IPS DF 19.7 (cell line): ENCODE data around the gene ITGA4.

Source experiments
- DNase-seq: peaks from one replicate; pipeline ENCODE4 v3.0.0-alpha.2; 2013; ENCODE audit warnings: low read depth, low spot score

Gene ITGA4

DNA sequence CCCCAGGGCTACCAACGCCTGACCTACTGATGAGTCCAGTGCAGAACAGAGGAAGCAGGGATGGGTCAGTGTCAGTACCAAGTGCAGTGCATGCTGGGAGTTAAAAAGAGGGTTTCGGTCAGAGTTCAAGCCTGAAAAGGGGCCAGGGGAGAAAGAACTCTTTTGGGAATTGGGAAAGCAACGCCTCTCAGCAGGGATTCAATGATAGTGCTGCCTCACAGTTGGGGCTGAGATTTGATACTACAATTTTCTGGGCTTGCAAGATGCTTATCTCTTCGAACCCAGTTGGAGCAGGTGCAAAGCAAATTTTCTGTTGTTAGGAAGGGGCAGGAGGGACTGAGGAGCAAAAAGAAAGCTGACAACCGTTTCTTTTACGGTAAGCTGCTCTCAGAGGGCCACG is 117.1 kb downstream of the ITGA4 start:
- DNase-seq: no peak

GRCh38 chr2:181575024-181575649 is 118.0 kb downstream of the ITGA4 start:
- no peak for DNase-seq

DNA sequence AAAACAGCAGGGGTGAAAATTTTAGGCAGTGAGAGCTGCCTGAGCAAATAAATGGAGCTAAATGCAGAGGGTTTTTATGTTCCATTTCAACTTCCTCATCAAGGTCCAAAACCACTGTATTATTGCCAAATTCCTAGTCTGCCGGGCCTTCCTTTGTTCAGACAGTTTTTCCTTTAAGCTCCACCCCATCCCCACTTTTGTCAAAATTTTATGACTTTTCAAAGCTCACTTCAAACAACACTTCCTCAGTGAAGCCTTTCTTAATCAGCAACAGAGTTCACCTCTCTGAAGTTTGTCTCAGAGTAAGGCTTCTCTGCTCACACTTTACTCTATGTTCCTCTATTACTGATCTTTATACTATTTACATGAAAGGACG is 118.5 kb downstream of the ITGA4 start:
- DNase-seq: no peak

GRCh38 chr2:181576431-181576830 is 119.2 kb downstream of the ITGA4 start:
- no peak for DNase-seq

DNA sequence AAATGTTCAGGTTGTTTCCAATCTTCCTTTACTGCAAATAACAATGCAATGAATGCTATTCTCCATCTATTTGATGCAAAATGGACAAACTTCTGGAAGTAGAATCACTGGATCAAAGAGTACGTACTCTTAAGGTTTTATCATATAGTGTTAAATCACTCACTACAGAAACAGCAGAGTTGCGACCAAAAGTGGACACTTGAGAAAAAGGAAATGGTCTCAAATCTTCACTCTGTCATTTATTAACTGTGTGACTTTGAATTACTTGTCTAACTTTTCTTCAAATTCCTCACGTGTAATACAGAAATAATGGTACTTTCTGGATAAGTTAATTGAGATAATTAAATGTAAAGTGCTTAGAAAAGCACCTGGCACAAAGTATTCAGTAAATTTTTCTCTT is 121.6 kb downstream of the ITGA4 start:
- no peak for DNase-seq

GRCh38 chr2:181581534-181581933 is 124.3 kb downstream of the ITGA4 start:
- DNase-seq: no peak

DNA sequence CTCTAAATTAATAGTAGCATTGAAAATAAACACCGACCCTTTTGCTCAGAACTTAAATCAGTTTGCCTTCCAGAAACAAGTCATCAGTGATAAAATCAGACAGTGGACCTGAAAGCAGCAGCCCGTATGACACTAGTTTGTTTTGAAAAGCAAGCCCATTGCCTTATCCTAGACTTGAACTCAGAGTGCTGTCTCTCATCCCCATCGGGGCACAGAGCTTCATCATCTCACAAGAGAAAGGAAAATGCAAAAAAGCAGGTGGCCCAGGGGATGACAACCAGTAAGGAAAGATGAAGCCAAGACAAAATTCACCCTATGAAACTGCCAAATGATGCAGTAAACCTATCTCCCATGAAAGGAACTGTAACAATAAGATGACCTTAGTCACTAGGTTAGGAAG is 128.5 kb downstream of the ITGA4 start:
- no peak for DNase-seq
